AG10803 (cell line): ENCODE results near the gene CIB4.

Source experiments
- DNase-seq: peaks from one replicate; pipeline ENCODE4 v3.0.0; 2010; ENCODE audit warnings: low read depth
- H3K4me3 ChIP-seq: 2 replicates; pipeline ENCODE4 v1.5.1; 2011; ENCODE audit warnings: mild to moderate bottlenecking, low read length, control low read depth
- TF ChIP-seq, protein P1 (sequence below): conservative IDR thresholded peaks from 2 replicates; pipeline ENCODE4 v1.5.1; 2011; ENCODE audit warnings: mild to moderate bottlenecking, low read length, control low read depth, inconsistent platforms

Gene CIB4

DNA sequence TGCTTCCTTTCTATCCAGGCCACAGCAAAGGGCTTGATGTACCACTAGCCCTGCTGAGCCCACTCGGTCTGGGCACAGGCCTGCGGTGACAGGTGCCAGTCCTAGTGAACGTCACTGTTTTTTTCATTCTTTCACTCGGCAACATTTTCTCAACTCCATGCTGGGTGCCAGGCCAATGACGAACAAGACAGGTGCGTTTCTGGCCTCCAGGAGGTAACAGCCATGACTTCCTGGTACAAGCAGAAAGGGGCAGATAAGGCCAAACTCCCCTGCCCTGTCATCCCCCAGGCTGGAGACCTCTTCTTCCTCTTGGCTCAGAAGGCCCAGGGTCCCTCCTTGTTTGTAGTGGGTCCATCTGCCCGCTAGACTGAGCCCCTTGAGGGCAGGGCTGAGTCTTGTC lies 107.5 kb downstream of the CIB4 start:
- no peak overlapping the region for H3K4me3 ChIP-seq
- TF ChIP-seq, protein P1, sequence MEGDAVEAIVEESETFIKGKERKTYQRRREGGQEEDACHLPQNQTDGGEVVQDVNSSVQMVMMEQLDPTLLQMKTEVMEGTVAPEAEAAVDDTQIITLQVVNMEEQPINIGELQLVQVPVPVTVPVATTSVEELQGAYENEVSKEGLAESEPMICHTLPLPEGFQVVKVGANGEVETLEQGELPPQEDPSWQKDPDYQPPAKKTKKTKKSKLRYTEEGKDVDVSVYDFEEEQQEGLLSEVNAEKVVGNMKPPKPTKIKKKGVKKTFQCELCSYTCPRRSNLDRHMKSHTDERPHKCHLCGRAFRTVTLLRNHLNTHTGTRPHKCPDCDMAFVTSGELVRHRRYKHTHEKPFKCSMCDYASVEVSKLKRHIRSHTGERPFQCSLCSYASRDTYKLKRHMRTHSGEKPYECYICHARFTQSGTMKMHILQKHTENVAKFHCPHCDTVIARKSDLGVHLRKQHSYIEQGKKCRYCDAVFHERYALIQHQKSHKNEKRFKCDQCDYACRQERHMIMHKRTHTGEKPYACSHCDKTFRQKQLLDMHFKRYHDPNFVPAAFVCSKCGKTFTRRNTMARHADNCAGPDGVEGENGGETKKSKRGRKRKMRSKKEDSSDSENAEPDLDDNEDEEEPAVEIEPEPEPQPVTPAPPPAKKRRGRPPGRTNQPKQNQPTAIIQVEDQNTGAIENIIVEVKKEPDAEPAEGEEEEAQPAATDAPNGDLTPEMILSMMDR = no peak
- no peak for DNase-seq

GRCh38 chr2:26532301-26533250 lies 108.6 kb downstream of the CIB4 start:
- no peak for DNase-seq
- TF ChIP-seq, protein P1 = no peak
- H3K4me3 ChIP-seq = no peak overlapping the region
